DMS 273 (cell line): ENCODE data around the gene LAMA2.

Experiments used
- DNase-seq: peaks from one replicate; lab custom pipeline; 2025; ENCODE audit not compliant: unreplicated experiment; lab: John Stamatoyannopoulos, UW

LAMA2 gene

GRCh38 chr6:129475477-129476247 lies 592.7 kb downstream of the LAMA2 start:
- DNase-seq: peak; percentile 27

GRCh38 chr6:129476248-129476564 lies 593.3 kb downstream of the LAMA2 start:
- no peak for DNase-seq

DNA sequence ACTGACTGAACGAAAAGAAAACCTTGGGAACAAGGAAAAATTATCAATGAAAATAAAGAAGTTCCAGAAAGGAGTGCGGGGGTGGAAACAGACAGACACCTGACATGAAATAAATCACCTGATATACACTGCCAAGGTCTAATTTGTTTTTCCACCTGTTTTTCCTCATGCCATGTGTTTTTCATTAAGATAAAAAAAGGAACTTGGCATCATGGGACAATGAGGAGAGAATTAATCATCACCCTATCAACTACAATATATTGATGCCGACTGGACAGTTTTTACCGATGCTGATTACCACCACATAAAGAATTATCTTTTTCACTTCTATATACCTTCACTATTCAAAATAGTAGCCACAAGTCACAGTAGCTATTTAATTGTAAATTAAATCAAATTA lies 593.9 kb downstream of the LAMA2 start:
- no peak for DNase-seq

GRCh38 chr6:129478379-129478778 lies 595.4 kb downstream of the LAMA2 start:
- DNase-seq: no peak

DNA sequence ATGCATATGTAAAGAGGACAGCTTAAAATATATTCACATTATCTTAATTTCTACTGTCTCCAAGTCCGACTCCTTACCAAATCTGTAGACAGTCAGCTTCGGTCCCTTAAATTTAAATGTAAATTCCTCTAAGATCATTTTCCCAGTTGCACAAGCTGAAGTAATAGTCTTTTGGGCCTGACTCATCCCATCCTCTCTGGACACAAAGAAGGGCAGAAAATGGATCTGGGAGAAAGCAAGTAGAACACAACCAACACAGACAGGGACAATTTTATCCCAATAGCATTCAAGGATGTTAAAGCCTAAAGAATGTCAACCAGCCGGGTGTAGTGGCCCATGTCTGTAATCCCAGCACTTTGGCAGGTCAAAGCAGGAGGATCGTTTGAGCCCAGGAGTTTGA lies 598.8 kb downstream of the LAMA2 start:
- no peak for DNase-seq

- DNase-seq: peak; percentile 29
These were observed 602.8 kb downstream of the LAMA2 start for GRCh38 chr6:129485746-129486145.

DNA sequence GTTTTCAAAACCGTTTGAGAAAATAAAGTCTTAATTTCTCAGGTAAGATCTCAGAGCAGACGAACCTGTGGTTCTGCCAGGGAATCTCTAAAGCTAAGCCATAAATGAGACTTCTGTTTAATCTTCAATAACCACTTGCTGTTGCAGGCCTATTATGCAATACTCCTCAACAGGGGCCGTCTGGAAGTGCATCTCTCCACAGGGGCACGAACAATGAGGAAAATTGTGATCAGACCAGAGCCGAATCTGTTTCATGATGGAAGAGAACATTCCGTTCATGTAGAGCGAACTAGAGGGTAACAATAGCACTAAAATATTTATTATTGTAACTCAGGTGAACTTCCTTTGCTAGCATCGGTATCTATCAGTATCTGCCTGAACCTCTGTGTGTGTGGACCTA lies 603.4 kb downstream of the LAMA2 start:
- no peak for DNase-seq

- DNase-seq: no peak
These were observed 605.4 kb downstream of the LAMA2 start for GRCh38 chr6:129488313-129488712.

DNA sequence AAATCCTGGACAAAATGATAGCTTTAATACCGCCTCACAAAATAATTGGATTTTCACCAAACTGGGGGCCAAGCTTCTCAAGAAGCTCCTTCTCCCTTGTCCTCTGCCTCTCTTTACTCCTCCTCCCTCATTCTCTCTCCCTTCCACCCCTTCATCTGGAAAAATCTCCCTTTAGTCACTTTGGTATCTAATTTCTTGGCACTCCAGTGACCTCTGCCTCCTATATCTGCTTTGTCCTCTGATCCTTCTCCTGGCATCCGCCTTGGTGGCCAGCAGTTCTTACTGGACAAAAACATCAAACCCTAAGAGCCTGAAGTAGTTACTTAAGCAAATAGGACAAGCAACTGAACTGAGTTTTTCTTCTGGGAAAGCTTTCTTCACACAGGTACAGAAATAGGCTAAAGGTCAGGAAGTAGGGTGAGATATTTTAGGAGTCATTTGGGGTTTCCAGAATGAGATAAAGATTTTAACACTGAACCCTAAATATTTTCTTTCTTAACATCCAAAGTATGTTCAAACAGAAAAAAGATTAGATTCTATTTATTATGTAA lies 606.4 kb downstream of the LAMA2 start:
- no peak for DNase-seq

- peak; percentile 37 for DNase-seq
These were observed 607.8 kb downstream of the LAMA2 start for GRCh38 chr6:129490521-129491255.

DNA sequence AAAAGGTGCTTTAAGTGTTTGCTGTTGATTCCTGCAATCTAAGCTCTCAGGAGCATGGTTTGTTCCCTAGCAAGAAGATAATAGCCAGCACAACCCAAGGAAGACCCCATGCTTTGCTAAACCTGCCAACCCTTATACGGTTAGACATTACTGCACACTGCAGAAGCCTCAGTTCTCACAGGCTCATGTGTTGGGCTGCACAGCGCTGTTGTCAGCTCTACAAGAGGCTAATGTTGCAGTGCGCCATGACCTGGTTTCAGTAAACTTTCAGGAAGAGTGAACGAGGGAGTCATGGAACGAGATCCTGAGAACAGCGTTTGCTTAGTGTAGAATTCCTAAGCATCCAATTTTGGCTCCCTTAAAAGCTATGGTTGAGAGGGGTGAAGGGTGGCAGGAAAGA lies 608.5 kb downstream of the LAMA2 start:
- DNase-seq: no peak

- DNase-seq: no peak
These were observed 609.3 kb downstream of the LAMA2 start for GRCh38 chr6:129492260-129492659.

DNA sequence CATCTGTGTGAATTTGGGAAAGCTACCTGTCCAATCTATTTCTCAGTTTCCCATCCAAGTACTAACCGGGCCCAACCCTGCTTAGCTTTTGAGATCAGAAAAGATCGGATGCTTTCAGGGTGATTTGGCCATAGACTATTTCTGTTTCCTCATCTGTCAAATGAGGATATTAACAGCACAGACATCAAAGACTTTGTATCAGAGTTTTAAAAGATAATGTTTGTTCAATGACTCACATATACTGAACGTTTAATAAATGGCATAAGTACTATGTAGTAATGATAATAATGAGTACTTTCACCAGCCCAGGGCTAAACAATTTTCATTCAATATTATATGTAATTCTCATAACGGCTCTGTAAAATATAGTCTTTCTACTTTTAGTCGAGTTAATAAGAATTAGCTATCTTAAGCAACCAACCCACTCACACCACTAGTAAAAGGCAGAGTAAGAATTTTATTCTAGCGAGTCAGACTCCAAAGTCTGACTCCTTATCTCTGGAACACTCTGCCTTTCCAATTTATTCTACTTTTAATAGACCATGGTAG lies 610.5 kb downstream of the LAMA2 start:
- no peak for DNase-seq

- no peak for DNase-seq
These were observed 611.2 kb downstream of the LAMA2 start for GRCh38 chr6:129494099-129494498.

DNA sequence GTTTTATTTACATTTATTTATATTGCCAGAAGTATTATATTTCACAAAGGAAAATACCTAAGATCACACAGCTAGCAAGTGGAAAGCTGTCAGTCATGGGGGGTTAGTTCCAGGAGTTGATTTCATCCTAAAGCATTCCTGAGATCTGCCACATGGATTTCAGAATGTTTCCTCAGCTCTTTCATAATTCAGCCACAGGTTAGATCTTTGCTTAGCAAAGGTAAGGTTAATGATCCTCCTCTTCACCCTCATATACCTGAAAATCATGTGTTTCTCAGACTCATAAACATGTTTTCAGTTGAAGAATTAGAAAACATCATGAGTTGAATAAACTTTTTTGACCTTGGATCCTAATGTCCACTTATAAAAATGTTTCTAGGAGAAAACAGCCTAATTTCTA lies 611.6 kb downstream of the LAMA2 start:
- DNase-seq: no peak

DNA sequence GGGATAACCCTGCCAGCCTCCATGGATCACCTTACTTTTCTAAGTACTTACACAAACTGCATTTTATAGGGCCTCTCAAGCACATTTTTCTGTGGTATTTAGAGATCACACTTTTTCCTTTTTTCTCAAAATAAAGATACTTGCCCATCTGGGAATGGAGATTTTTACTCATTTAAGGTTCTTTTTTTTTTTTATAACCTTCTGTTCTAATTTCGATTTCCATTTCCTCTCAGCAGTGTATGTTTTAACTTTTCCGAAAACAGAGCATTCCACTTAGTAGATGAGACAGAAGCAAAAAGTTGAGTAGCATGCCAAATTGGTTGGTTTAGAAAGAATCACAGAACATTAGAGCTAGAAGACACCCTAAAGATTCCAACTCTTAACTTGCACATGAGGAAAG lies 612.7 kb downstream of the LAMA2 start:
- DNase-seq: no peak

- no peak for DNase-seq
These were observed 614.8 kb downstream of the LAMA2 start for GRCh38 chr6:129497481-129498441.

DNA sequence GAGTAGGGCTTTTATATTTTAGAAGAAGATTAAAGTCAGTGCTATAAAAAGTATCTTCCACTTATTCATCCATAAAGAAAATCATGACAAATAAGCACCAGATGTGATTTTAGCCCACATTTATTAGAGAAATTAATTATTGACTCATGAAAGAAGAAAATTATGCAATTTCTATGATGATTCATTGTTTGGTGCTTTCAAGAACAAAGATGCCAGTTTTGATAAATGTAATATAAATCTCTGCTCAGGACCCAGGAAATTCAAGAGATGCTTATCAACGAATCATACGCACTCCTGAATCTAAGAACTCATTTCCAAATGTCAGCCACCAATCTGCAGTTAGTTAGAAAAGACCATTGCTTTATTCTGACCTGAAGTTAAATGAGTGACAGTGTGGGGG lies 615.6 kb downstream of the LAMA2 start:
- DNase-seq: no peak

DNA sequence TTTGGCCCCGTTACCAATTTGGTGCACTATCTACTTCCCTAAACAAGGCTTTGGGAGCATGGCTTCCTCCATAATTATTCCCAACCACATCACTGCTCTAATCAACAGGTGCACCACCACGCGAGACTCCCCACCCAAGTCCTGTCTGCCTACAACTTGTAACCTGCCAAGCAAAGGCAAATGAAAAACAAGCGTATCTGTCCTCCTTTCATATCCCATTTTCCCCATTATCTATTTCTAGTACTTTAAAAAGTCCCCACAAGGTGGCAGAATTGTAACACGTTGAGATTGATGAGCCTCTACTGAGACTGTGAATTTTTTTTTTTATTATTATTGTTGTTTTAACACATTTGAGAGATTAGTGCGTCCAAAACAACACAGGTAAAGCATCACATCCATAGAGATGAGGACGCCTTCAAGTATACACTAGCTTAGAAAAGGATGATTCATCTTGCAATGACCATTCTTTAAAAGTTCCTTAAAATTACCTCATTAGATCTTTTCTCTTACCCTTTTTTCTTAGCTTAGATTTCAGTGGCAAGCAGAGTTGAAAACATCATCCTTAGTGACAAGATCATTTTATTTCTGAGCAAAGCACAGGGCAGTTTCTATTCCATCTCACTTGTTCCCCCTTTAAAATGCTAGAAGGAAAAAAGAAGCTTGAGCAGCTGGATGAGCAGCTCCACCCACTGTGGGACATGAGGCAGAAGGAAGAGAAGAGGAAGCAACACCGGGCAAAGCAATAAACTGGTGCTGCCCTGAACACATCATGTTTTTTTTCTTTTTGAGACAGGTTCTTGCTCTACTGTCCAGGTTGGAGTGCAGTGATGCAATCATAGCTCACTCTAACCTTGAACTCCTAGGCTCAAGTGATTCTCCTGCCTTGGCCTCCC lies 616.3 kb downstream of the LAMA2 start:
- peak; percentile 83 for DNase-seq

- DNase-seq: no peak
These were observed 616.9 kb downstream of the LAMA2 start for GRCh38 chr6:129499843-129500219.
